NCI-H510A (cell line): ENCODE results near the gene ZNF578.
A peak's percentile ranks its signal among the peaks of the same experiment; 100 is the strongest.
"Not testable (repeated sequence)": the region's sequence is repeated elsewhere in the genome, so short reads cannot be mapped to it uniquely, and the experiment has no call there.

Source experiments
- DNase-seq: peaks from one replicate; lab custom pipeline; 2025; lab: John Stamatoyannopoulos, UW

Gene ZNF578

DNA sequence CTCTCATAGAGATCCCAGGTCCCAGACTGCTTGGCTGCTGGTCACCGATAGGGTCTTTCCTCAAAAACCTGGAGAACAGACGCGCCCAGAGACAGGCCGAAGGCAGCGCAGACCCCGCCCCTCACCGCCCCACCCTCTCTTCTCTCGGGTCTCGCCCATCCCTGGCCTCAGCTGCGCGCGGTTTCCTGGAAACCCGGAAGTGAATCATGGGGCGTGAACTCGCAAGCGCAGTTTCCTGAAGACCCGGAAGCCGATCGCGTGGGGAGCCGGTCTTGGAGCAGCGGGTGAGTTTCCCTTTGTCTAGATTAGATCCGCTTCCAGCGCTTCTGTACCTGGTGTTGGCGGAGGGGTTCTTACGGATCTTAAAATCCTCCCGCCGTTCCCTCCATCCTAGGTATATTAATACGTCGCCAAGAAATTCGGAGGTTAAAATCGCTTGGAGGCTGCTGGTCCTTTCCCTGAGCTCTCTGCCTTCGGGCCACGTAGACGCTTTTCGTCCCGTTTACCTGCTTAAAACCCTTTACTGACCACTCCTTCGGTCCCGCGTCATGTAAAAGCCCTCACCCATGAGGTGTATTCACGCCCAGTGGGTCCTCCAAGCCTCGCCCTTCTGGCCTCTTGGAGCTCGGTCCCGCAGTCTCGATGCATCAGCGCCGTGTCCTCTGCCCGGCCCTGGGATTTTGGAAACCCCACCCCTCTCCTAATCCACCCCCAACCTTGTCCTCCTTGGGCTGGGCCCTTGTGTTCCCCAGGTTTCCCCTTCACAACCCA lies at the start of gene ZNF578:
Gene ZNF578 (plus strand): TSS at position 230 of the 771 bp plus-strand sequence. CDS start 48,293 bp downstream, outside the sequence.
- DNase-seq: peak; percentile 71

GRCh38 chr19:52410276-52410675 lies 43.1 kb upstream of the ZNF578 start:
- no peak for DNase-seq

GRCh38 chr19:52415711-52416110 lies 37.6 kb upstream of the ZNF578 start:
- no peak for DNase-seq

GRCh38 chr19:52428937-52429336 lies 24.4 kb upstream of the ZNF578 start, which contains the start of gene ZNF534:
ZNF534 (plus strand) TSS chr19:52429148; CDS start chr19:52431475, 2,327 bp downstream.
- DNase-seq: no peak

- DNase-seq: no peak
Observed at GRCh38 chr19:52442179-52442578, 11.2 kb upstream of the ZNF578 start.

DNA sequence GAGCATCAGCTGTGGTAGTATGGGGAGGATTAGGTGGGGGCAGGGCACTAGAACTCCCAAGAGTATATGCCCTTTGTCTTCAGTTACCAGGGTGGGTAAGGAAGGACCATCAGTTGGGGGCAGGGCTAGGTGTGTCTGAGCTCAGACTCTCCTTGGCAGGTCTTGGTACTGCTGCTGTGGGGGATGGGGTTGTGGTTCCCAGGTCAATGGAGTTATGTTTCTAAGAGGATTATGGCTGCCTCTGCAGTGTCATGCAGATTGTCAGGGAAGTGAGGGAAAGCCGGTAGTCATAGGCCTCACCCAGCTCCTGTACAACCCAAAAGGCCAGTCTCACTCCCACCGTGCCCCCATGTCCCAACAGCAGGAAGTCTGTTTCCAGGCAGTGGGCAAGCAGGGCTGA lies 8.8 kb upstream of the ZNF578 start:
- DNase-seq: no peak

DNA sequence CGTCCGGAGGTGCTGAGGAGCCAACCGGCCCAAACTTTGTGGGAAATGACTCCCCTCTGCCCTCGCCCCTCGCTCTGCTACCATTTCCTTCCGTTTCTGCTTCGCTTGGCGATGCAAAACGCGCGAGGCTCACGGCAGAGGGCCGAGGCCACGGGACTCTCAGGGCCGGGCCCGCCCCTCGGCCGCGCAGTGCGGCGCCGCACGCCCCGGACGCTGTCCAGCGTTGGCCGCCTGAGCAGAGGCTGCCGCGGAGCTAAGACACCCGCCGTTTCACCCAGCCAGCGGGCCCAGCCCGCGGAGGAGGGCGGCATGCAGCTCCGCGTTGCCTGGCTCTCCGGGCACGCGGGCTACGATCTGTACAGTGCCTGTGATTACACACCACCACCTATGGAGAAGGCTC lies 2.1 kb upstream of the ZNF578 start:
- DNase-seq: no peak

- no peak for DNase-seq
Observed at GRCh38 chr19:52464798-52465470, 11.6 kb downstream of the ZNF578 start.

DNA sequence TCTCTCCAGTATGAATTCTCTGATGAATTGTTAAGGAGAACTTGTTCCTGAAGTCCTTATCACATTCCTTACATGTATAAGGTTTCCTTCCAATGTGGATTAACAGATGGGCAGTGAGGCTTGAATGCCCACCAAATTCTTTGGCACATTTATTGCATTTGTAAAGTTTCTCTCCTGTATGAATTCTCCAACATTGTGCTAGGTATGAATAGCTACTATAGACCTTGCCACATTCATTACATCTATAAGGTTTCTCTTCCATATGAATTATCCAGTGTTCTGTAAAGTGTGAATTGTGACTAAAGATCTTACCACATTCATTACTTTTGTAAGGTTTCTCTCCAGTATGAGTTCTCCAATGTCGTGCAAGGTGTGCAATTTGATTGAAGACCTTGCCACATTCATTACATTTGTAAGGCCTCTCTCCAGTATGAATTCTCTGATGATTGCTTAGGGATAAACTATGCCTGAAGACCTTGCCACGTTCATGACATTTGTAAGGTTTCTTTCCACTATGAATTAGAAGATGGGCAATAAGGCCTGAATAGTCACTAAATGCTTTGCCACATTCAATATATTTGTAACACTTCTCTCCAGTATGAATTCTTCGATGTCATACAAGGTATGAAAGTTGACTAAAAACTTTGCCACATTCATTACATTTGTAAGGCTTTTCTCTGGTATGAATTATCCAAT lies 20.4 kb downstream of the ZNF578 start:
- no peak for DNase-seq

DNA sequence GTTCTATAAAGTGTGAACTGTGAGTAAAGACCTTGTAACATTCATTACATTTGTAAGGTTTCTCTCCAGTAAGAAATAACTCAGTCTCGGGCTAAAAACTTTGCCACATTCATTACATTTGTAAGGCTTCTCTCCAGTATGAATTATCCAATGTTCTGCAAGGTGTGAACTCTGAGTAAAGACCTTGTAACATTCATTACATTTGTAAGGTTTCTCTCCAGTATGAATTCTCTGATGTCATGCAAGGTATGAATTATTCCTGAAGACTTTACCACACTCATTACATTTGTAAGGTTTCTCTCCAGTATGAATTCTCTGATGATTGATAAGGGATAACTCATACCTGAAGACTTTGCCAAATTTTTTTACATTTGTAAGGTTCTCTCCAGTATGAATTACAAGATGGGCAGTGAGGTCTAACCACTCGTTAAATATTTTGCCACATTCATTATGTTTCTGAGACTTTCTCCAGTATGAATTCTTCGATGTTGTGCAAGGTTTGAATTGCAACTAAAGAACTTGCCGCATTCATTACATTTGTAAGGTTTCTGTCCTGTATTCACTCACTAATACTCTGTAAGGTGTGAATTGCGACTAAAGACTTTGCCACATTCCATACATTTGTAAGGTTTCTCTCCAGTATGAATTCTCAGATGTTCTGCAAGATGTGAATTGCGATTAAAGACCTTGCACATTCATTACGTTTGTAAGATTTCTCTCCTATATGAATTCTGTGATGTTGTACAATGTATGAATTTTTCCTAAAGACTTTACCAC lies 21.2 kb downstream of the ZNF578 start:
- DNase-seq: no peak

DNA sequence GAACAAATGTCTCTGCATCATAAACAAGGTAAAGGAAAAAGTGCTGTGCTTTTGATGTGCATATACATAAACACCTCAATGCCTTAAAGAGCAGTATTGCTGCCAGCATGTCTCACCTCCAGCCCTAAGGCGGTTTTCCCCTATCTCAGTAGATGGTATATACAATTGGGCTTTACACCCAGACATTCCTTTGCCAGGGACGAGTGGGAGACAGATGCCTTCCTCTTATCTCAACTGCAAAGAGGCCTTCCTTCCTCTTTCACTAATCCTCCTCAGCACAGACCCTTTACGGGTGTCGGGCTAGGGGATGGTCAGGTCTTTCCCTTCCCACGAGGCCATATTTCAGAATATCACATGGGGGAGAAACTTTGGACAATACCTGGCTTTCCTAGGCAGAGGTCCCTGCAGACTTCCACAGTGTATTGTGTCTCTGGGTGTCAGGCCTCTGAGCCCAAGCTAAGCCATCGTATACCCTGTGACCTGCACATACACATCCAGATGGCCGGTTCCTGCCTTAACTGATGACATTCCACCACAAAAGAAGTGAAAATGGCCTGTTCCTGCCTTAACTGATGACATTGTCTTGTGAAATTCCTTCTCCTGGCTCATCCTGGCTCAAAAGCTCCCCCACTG lies 30.9 kb downstream of the ZNF578 start:
- not testable (repeated sequence) for DNase-seq

DNA sequence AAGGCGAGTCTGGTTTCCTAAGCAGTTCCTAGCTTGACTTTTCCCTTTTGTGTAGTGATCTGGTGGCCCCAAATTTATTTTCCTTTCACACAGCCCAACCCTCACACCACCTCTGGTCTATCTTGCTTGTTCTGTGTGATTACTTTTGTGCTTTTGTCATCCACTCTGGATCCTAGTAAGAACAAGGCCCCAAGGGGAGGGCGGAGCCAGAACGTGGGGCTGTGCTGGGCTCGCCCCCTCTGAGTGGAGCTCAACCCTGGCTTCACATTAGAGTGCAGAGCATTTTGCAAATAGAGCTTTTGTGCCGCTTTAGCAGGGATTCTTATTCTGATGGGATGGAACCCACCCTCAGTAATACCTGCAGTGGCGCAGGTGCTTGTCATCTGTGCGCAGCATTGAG lies 31.7 kb downstream of the ZNF578 start:
- not testable (repeated sequence) for DNase-seq

DNA sequence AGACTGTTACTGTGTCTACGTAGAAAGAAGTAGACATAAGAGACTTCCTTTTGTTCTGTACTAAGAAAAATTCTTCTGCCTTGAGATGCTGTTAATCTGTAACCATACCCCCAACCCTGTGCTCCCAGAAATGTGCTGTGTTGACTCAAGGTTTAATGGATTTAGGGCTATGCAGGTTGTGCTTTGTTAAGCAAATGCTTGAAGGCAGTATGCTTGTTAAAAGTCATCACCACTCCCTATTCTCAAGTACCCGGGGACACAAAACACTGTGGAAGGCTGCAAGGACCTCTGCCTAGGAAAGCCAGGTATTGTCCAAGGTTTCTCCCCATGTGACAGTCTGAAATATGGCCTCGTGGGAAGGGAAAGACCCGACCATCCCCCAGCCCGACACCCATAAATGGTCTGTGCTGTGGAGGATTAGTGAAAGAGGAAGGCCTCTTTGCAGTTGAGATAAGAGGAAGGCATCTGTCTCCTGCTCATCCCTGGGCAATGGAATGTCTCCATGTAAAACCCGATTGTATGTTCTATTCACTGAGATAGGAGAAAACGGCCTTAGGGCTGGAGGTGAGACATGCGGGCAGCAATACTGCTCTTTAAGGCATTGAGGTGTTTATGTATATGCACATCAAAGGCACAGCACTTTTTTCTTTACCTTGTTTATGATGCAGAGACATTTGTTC lies 32.3 kb downstream of the ZNF578 start:
- not testable (repeated sequence) for DNase-seq

- DNase-seq: no peak
Observed at GRCh38 chr19:52492201-52492993, 39.0 kb downstream of the ZNF578 start.

DNA sequence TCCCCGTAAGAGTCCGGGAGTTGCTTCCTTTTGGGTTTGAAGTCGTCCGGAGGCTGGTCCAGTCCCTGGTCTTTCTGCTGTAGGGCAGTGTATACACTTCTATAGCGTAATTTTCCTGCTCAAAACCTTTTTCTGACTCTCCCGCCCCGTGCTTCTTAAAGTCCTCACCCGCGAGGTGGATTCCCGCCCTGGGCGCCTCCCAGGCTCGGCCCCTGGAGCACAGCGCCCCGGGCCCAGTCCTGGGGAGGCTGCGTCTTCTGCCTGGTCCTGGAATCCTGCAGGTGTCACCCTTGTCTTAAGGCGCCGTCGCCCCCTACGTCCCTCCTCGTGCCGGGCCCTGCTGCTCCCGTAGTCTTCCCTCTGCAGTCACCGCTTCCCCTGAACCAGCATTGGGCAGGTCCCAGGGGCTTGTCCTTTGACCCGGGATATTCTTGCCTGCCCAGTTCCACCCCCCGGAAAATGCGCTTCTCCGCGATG lies 39.7 kb downstream of the ZNF578 start:
- no peak for DNase-seq

GRCh38 chr19:52494518-52494917 lies 41.2 kb downstream of the ZNF578 start:
- DNase-seq: no peak

DNA sequence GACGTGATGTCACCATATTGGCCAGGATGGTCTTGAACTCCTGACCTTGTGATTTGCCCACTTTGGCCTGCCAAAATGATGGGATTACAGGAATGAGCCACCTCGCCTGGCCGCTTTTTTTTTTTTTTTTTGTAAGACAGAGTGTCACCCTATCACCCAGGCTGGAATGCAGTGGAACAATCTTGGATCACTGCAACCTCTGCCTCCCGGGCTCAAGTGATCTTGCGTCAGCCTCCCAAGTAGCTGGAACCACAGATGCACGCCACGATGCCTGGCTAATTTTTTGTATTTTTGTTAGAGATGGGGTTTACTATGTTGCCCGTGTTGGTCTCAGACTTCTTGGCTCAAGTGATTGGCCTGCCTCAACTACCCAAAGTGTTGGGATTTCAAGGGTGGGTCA lies 45.2 kb downstream of the ZNF578 start:
- no peak for DNase-seq

GRCh38 chr19:52500474-52500873 lies 47.1 kb downstream of the ZNF578 start:
- not testable (repeated sequence) for DNase-seq

- not testable (repeated sequence) for DNase-seq
Observed at GRCh38 chr19:52500991-52501390, 47.6 kb downstream of the ZNF578 start.

- no peak for DNase-seq
Observed at GRCh38 chr19:52507266-52507665, 53.9 kb downstream of the ZNF578 start.
